K562 (cell line): ENCODE measurements around the gene AGPAT4. TPM values are rescaled to one million over a fixed set of nuclear protein-coding genes. Genes with fewer than 3 reads are reported as not detected.

Experiments
- ATAC-seq: fragments of 200-7000 bp; cut with Tn5 transposase; 3 replicates; pipeline ENCODE4 v1.9.1; 2020; ENCODE audit warnings: moderate library complexity
- BruUV-seq: library from RNA; stranded (reverse); fragments of 400-500 nt; replicated peaks from 2 replicates; lab custom pipeline; 2021; lab: Mats Ljungman, UMichigan
- CTCF ChIA-PET: fragments of 300-600 bp; formaldehyde crosslinking; extraction: SDS; loops from one replicate; lab custom pipeline; 2021; ENCODE audit warnings: low intra/inter-chr PET ratio; lab: Yijun Ruan, JAX
- POLR2A ChIA-PET: fragments of 300-600, 350-650 bp; sonication (Branson Sonifier 250); formaldehyde crosslinking; extraction: SDS; loops from one replicate; lab custom pipeline; 2021; ENCODE audit warnings: antibody characterized with exemption, inconsistent platforms; lab: Yijun Ruan, JAX
- DNase-seq, 4 experiments: peaks; one replicate each; pipeline versions ENCODE4 v3.0.0 to v3.0.0-alpha.2; 2011 to 2018; ENCODE audit warnings: low spot score in 3 of 4, mixed read lengths in 3 of 4; ENCODE audit errors: extremely low read depth in 1 of 4
- FAIRE-seq: peaks from 2 replicates; lab custom pipeline; 2011; peaks lifted over from hg19 to GRCh38; lab: Jason Lieb, UNC
- H2AFZ ChIP-seq: 2 replicates; pipeline ENCODE4 v1.6.0; 2011; ENCODE audit warnings: low read depth, low read length, control low read depth, inconsistent platforms
- H3K27ac ChIP-seq: fragments of 200-600 bp; 3 replicates; pipeline ENCODE4 v1.8.0; 2011; ENCODE audit warnings: low read depth, mild to moderate bottlenecking, control low read depth, inconsistent platforms, low read length, moderate library complexity, mixed read lengths; ENCODE audit errors: extremely low read depth
- H3K27me3 ChIP-seq, 2 experiments: fragments of 300-600 bp in 1 of 2; 2 replicates in 1 of 2; 3 replicates in 1 of 2; pipeline versions ENCODE4 v1.6.0 to v1.8.0; 2011; ENCODE audit warnings: inconsistent platforms in 2 of 2, low read length in 2 of 2, mild to moderate bottlenecking in 1 of 2, mixed read lengths in 1 of 2, moderate library complexity in 1 of 2; ENCODE audit not compliant: control insufficient read depth in 2 of 2, insufficient read depth in 2 of 2
- H3K36me3 ChIP-seq: fragments of 300-600 bp; 3 replicates; pipeline ENCODE4 v1.8.0; 2011; ENCODE audit warnings: mild to moderate bottlenecking, low read length, inconsistent platforms; ENCODE audit not compliant: control insufficient read depth, insufficient read depth
- H3K4me1 ChIP-seq, 2 experiments: fragments of 200-600 bp in 1 of 2; replicated peaks in 1 of 2; 2 replicates in 1 of 2; 3 replicates in 1 of 2; pipeline versions ENCODE4 v1.5.1 to v1.8.0; 2011; ENCODE audit warnings: inconsistent platforms in 2 of 2, low read length in 2 of 2, mild to moderate bottlenecking in 1 of 2, mixed read lengths in 1 of 2, moderate library complexity in 1 of 2; ENCODE audit not compliant: control insufficient read depth in 2 of 2, insufficient read depth in 2 of 2
- H3K4me2 ChIP-seq: 2 replicates; pipeline ENCODE4 v1.6.1; 2011; ENCODE audit warnings: low read length, control low read depth, inconsistent platforms, mixed read lengths; ENCODE audit not compliant: insufficient read depth
- H3K4me3 ChIP-seq: fragments of 200-600 bp; sonication (generic), shearing (Covaris generic); 2 replicates; pipeline ENCODE4 v1.5.1; 2016; ENCODE audit warnings: control low read depth, inconsistent platforms
- H3K79me2 ChIP-seq: fragments of 200-600 bp; 3 replicates; pipeline ENCODE4 v1.8.0; 2011; ENCODE audit warnings: low read length, inconsistent platforms; ENCODE audit not compliant: control insufficient read depth, insufficient read depth
- H3K9ac ChIP-seq, 2 experiments: 2 replicates each; pipeline versions ENCODE4 v1.6.0 to v1.6.1; 2011; ENCODE audit warnings: low read depth in 2 of 2, low read length in 2 of 2, control low read depth in 1 of 2, inconsistent platforms in 1 of 2, mild to moderate bottlenecking in 1 of 2, mixed read lengths in 1 of 2; ENCODE audit not compliant: insufficient read depth in 1 of 2
- H3K9me1 ChIP-seq: one replicate; pipeline ENCODE4 v1.6.0; 2011; ENCODE audit warnings: inconsistent platforms, mild to moderate bottlenecking, low read length, moderate library complexity; ENCODE audit not compliant: control insufficient read depth, insufficient read depth
- H3K9me3 ChIP-seq: replicated peaks from 2 replicates; pipeline ENCODE4 v1.5.1; 2011; ENCODE audit warnings: low read depth, low read length, inconsistent platforms; ENCODE audit not compliant: control insufficient read depth, insufficient read depth
- H4K20me1 ChIP-seq: replicated peaks from 2 replicates; pipeline ENCODE4 v1.6.1; 2011; ENCODE audit warnings: low read length, inconsistent platforms, mixed read lengths; ENCODE audit not compliant: control insufficient read depth, insufficient read depth
- CBFA2T2 ChIP-seq: fragments of 450-650 bp; conservative IDR thresholded peaks from 2 replicates; pipeline ENCODE4 v1.6.1; 2017; ENCODE audit warnings: mild to moderate bottlenecking
- NCOR1 ChIP-seq: fragments of 450-650 bp; IDR thresholded peaks from 2 replicates; pipeline ENCODE4 v1.6.1; 2016; ENCODE audit warnings: mild to moderate bottlenecking, moderate library complexity
- RFX1 ChIP-seq: fragments of 450-650 bp; IDR thresholded peaks from 2 replicates; pipeline ENCODE4 v1.6.1; 2016; ENCODE audit warnings: mild to moderate bottlenecking, moderate library complexity
- ZKSCAN8 ChIP-seq: fragments of 200-800 bp; sonication (Bioruptor generic); IDR thresholded peaks from 2 replicates; pipeline ENCODE4 v1.6.1; 2016; ENCODE audit warnings: missing genetic modification characterization, missing compliant biosample characterization
- ZNF134 ChIP-seq: fragments of 250-450 bp; sonication (Bioruptor Pico); conservative IDR thresholded peaks from 2 replicates; pipeline ENCODE4 v1.4.0; 2020
- ZNF449 ChIP-seq: fragments of 250-450 bp; sonication (Bioruptor Pico); IDR thresholded peaks from 2 replicates; pipeline ENCODE4 v1.8.0; 2022; ENCODE audit warnings: moderate library complexity, mild to moderate bottlenecking, inconsistent platforms
- ZNF707 ChIP-seq: fragments of 250-450 bp; sonication (Bioruptor Pico); conservative IDR thresholded peaks from 2 replicates; pipeline ENCODE4 v1.8.0; 2022; ENCODE audit warnings: inconsistent platforms, mild to moderate bottlenecking, moderate library complexity
- WGBS: fragments of 100-300 bp; shearing (Covaris generic); methylation state at CpG from one replicate; pipeline ENCODE4 v1.1.6; 2016; ENCODE audit warnings: low coverage, mixed read lengths; ENCODE audit not compliant: insufficient coverage; ENCODE audit errors: missing lambda C conversion rate; 5-methylcytosine and 5-hydroxymethylcytosine counted together
- in situ Hi-C: fragments of 300-500 bp; cut with MboI; formaldehyde crosslinking; loops from 4 replicates; pipeline ENCODE4 v1.15.0; 2018; ENCODE audit warnings: inconsistent platforms, mixed read lengths
- intact Hi-C: fragments of 100-400 bp; cut with micrococcal nuclease; formaldehyde crosslinking; loops from 2 replicates; pipeline ENCODE4 v1.14.2; 2022
- polyA plus RNA-seq, 8 experiments: library from polyadenylated mRNA; depleted of rRNA in 4 of 8; stranded (reverse) in 5 of 8; unstranded in 3 of 8; fragments of >200 nt; fragmentation: Nextera tagmentation in 2 of 8; fragmentation: Illumina TruSeq in 1 of 8; extraction: Ambion mirVana in 2 of 8; extraction: Trizol in 1 of 8; gene quantifications; 2 replicates each; pipeline versions ENCODE4 v1.2.1 to v1.2.3, GENCODE V29; 2011 to 2014; ENCODE audit warnings: inconsistent platforms in 1 of 8, missing spikeins in 1 of 8
- total RNA-seq, 7 experiments: library from RNA; depleted of rRNA in 6 of 7; stranded (reverse); fragments of >200 nt in 6 of 7; fragmentation: Illumina TruSeq in 2 of 7; extraction: Trizol in 2 of 7; gene quantifications; 2 replicates each; pipeline versions ENCODE4 v1.2.1 to v1.2.3, GENCODE V29; 2011 to 2021; ENCODE audit warnings: low replicate concordance in 1 of 7
- TF ChIP-seq, protein P1 (sequence below): sonication (generic); formaldehyde crosslinking; IDR thresholded peaks from 2 replicates; pipeline ENCODE4 v1.8.0; 2022; ENCODE audit warnings: mild to moderate bottlenecking, missing genetic modification reagents, borderline replicate concordance

The AGPAT4 gene
- total and polyA plus RNA-seq, 9 of the 15 experiments (the other 6 are each of a cell fraction or from before 2014, with no cell fraction given): 2.2 to 15.0 (median 5.7) TPM

DNA sequence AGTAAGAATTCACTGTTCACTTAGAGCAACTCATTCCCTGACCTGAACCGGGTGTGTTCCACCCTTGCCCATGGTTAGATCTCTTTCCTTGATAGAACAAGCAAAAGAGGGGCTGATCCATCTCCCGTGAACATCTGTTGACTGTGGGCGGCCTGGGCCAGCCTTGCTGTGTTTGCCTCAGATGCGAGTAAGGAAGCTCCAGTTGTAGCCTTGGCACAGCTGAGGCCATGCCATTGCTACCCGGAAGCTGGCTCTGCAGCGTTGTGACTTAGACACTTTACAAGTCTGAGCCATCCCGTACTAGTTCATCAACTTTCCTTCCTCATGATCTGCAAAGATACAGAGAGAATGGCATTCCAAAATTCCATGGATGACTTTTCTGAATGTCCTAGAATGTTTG is 143.3 kb downstream of the AGPAT4 start:
- H3K36me3 ChIP-seq: peaks cover 40% of the 10 kb centered on the region
- DNase-seq: peak in 1 of 4 experiments; percentile 39
- H2AFZ ChIP-seq: no peak overlapping the region
- H3K79me2 ChIP-seq: no peaks in the 10 kb centered on the region
- no peak for ATAC-seq
- CTCF ChIA-PET: no interaction called here
- H4K20me1 ChIP-seq: no peaks in the 10 kb centered on the region
- no peak overlapping the region for H3K27ac ChIP-seq
- peaks cover 0 to 3% of the 10 kb centered on the region in 2 experiments; a peak in 1 of 5 replicates for H3K4me1 ChIP-seq
- POLR2A ChIA-PET: interaction anchor here (1.1 kb wide), 1 partner anchor 14 kb away, joined by 7 read pairs; no protein-coding TSS in a partner anchor
- H3K27me3 ChIP-seq: no peaks in the 10 kb centered on the region
- FAIRE-seq: no peak
- no peaks in the 10 kb centered on the region for H3K9me1 ChIP-seq
- no TSS peak for BruUV-seq
- WGBS: 77% methylated on average over 7 of the region's 7 CpGs
- H3K4me3 ChIP-seq: no peak overlapping the region
- in situ Hi-C loops: no loop called here
- TF ChIP-seq NCOR1 (no peak), ZKSCAN8 (CRISPR knock-in tag) (no peak), ZNF707 (CRISPR knock-in tag) (no peak), CBFA2T2 (no peak), RFX1 (no peak), ZNF449 (no peak), ZNF134 (CRISPR knock-in tag) (no peak)
- TF ChIP-seq, protein P1, sequence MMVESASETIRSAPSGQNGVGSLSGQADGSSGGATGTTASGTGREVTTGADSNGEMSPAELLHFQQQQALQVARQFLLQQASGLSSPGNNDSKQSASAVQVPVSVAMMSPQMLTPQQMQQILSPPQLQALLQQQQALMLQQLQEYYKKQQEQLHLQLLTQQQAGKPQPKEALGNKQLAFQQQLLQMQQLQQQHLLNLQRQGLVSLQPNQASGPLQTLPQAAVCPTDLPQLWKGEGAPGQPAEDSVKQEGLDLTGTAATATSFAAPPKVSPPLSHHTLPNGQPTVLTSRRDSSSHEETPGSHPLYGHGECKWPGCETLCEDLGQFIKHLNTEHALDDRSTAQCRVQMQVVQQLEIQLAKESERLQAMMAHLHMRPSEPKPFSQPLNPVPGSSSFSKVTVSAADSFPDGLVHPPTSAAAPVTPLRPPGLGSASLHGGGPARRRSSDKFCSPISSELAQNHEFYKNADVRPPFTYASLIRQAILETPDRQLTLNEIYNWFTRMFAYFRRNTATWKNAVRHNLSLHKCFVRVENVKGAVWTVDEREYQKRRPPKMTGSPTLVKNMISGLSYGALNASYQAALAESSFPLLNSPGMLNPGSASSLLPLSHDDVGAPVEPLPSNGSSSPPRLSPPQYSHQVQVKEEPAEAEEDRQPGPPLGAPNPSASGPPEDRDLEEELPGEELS: no peak
- H3K4me2 ChIP-seq: no peak overlapping the region
- no peaks in the 10 kb centered on the region for H3K9me3 ChIP-seq
- intact Hi-C loops: no loop called here
- no peak overlapping the region for H3K9ac ChIP-seq
